NCI-H748 treated with DMSO at 0.1 percent for 48 hours (cell line): ENCODE results near the gene PCDHGA7.
A peak's percentile ranks its signal among the peaks of the same experiment; 100 is the strongest.
"Not testable (repeated sequence)": the region's sequence is repeated elsewhere in the genome, so short reads cannot be mapped to it uniquely, and the experiment has no call there.

Experiments used
- DNase-seq: peaks from one replicate; lab custom pipeline; 2025; lab: John Stamatoyannopoulos, UW

PCDHGA7 gene

DNA sequence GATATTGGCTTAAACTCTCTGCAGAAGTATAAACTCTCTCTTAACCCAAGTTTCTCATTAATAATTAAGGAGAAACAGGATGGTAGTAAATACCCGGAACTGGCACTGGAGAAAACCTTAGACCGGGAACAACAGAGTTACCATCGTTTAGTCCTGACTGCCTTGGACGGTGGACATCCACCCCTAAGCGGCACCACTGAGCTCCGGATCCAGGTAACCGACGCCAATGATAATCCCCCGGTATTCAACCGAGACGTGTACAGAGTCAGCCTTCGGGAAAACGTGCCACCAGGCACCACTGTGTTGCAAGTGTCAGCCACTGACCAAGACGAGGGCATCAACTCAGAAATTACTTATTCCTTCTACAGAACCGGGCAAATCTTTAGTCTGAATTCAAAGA lies 16.1 kb downstream of the PCDHGA7 start:
- no peak for DNase-seq

DNA sequence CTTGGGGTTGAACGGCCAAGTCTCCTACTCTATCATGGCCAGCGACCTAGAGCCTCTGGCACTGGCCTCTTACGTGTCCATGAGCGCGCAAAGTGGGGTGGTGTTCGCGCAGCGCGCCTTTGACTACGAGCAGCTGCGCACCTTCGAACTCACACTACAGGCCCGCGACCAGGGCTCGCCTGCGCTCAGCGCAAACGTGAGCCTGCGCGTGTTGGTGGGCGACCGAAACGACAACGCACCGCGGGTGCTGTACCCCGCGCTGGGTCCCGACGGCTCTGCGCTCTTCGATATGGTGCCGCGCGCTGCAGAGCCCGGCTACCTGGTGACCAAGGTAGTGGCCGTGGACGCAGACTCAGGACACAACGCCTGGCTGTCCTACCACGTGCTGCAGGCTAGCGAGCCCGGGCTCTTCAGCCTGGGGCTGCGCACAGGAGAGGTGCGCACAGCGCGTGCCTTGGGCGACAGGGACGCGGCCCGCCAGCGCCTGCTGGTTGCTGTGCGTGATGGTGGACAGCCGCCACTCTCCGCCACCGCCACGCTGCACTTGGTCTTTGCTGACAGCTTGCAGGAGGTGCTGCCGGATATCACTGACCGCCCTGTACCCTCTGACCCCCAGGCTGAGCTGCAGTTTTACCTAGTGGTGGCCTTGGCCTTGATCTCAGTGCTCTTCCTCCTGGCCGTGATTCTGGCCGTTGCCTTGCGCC lies 17.2 kb downstream of the PCDHGA7 start:
- no peak for DNase-seq

DNA sequence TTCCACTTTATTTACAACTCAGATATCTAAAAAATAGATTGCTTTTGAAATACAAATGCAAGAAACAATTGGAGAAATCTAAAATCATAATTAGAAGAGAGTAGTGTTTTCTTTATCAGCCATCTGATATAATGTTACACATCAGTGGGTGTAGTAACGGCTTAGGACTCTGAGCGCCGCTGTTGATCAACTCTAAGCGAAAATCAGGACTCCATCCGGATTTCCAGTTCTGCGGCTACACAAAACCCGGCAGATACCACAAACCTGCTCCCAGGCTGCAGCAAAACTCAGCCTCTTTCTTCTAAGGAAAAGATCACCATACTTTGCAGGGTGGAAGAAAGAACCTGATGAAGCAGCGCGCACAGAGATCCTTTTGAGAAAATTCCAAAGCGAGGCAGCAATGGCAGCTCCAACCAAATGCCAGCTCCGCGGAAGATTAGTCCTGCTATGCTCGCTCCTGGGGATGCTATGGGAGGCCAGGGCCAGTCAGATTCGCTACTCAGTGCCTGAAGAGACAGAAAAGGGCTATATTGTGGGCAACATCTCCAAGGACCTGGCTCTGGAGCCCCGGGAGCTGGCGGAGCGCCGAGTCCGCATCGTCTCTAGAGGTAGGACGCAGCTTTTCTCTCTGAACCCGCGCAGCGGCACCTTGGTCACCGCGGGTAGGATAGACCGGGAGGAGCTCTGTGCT lies 20.2 kb downstream of the PCDHGA7 start, which contains the start of gene PCDHGA9:
Gene PCDHGA9, plus strand, starts transcription at position 226 of the 691 bp plus-strand sequence. Its CDS starts 175 bp downstream, at position 401.
- DNase-seq: no peak

DNA sequence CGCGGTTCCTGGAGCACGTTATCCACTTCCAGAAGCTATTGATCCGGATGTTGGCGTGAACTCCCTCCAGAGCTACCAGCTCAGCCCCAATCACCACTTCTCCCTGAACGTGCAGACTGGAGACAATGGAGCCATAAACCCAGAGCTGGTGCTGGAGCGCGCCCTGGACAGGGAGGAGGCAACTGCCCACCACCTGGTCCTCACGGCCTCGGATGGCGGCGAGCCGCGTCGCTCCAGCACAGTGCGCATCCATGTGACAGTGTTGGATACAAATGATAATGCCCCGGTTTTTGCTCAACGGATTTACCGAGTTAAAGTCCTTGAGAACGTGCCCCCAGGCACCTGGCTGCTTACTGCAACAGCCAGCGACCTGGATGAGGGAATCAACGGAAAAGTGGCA lies 20.8 kb downstream of the PCDHGA7 start:
- no peak for DNase-seq

DNA sequence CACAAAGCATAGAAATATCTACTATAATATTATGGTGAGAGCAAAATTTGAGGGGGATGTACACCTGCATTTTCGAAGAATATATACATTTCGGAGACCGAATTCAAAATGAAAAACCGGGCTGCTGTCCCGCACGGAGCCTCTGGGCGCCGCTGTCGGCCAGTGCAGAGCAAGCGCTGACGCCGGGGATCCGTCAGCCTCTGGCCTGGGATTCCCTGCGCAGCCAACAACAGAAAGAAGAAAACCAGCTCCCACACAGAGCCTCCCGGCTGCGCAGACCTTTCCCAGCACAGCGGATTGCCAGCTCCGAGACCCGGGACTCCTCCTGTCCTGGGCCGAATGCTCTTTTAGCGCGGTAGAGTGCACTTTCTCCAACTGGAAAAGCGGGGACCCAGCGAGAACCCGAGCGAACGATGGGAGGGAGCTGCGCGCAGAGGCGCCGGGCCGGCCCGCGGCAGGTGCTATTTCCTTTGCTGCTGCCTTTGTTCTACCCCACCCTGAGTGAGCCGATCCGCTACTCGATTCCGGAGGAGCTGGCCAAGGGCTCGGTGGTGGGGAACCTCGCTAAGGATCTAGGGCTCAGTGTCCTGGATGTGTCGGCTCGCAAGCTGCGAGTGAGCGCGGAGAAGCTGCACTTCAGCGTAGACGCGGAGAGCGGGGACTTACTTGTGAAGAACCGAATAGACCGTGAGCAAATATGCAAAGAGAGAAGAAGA lies 25.4 kb downstream of the PCDHGA7 start, which contains the start of gene PCDHGB6:
Gene PCDHGB6, plus strand, starts transcription at position 232 of the 716 bp plus-strand sequence. Its CDS starts 182 bp downstream, at position 414.
- DNase-seq: not testable (repeated sequence)

DNA sequence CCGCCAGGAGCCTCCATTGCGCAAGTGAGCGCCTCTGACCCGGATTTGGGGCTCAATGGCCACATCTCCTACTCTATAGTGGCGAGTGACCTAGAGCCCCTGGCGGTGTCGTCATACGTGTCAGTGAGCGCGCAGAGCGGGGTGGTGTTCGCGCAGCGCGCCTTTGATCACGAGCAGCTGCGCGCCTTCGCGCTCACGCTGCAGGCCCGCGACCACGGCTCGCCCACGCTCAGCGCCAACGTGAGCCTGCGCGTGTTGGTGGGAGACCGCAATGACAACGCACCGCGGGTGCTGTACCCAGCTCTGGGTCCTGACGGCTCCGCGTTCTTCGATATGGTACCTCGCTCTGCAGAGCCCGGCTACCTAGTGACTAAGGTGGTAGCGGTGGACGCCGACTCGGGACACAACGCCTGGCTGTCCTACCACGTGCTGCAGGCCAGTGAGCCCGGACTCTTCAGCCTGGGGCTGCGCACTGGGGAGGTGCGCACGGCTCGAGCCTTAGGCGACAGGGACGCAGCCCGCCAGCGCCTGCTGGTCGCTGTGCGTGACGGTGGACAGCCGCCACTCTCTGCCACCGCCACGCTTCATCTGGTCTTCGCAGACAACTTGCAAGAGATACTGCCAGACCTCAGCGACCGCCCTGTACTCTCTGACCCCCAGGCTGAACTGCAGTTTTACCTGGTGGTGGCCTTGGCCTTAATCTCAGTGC lies 27.2 kb downstream of the PCDHGA7 start:
- no peak for DNase-seq

DNA sequence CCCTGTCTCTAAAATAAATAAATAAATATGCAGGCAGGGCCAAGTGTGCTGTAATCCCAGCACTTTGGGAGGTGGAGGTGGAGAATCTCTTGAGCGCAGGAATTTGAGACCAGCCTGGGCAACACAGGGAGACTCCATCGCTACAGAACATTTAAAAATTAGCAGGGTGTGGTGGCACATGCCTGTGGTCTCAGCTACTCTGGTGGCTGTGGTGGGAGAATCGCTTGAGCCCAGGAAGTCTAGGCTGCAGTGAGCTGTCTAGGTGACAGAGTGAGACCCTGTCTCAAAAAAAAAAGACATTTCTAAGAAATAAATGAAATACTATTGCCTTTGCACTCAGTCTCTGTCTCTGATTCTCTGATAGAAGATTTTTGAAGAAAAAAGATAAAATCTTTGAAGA lies 29.0 kb downstream of the PCDHGA7 start:
- no peak for DNase-seq

DNA sequence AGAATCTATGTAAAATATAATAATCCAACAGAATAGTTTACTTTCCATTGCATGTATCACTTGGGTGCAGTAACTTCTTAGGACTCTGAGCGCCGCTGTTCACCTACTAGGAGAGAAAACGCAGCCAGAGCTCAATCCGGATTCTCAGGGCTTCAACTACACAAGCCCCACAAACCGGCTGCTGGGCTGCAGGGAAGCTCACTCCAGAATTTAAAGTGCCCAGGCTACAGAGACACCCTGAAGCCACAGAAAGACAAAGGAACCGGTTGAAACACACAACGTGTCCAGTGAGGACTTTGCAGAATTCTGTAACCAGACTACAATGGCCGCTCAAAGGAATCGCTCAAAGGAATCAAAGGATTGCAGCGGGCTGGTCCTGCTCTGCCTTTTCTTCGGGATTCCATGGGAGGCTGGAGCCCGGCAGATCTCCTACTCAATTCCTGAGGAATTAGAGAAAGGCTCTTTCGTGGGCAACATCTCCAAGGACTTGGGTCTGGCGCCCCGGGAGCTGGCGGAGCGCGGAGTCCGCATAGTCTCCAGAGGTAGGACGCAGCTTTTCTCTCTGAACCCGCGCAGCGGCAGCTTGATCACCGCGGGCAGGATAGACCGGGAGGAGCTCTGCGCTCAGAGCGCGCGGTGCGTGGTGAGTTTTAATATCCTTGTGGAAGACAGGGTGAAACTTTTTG lies 30.5 kb downstream of the PCDHGA7 start, which contains the start of gene PCDHGA10:
Gene PCDHGA10, plus strand, starts transcription at position 134 of the 686 bp plus-strand sequence. Its CDS starts 189 bp downstream, at position 323.
- peak; percentile 65 for DNase-seq

DNA sequence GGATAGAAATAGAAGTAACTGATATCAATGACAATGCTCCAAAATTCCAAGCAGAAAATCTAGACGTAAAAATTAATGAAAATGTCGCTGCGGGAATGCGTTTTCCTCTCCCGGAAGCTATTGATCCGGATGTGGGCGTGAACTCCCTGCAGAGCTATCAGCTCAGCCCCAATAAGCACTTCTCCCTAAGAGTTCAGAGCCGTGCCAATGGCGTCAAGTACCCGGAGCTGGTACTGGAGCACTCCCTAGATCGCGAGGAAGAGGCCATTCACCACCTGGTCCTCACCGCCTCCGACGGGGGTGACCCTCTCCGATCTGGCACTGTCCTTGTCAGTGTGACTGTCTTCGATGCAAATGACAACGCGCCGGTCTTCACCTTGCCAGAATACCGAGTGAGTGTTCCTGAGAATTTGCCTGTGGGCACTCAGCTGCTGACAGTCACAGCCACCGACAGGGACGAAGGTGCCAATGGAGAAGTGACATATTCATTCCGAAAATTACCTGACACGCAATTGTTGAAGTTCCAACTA lies 31.1 kb downstream of the PCDHGA7 start:
- DNase-seq: peak; percentile 7

DNA sequence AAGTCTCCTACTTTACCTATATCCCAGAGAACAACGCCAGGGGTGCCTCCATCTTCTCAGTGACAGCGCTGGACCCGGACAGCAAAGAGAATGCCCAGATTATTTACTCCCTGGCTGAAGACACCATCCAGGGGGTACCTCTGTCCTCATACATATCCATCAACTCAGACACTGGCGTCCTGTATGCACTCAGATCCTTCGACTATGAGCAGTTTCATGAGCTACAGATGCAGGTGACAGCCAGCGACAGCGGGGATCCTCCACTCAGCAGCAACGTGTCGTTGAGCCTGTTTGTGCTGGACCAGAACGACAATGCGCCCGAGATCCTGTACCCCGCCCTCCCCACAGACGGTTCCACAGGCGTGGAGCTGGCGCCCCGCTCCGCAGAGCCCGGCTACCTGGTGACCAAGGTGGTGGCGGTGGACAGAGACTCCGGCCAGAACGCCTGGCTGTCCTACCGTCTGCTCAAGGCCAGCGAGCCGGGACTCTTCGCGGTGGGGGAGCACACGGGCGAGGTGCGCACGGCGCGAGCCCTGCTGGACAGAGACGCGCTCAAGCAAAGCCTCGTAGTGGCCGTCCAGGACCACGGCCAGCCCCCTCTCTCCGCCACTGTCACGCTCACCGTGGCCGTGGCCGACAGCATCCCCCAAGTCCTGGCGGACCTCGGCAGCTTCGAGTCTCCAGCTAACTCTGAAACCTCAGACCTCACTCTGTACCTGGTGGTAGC lies 32.2 kb downstream of the PCDHGA7 start:
- not testable (repeated sequence) for DNase-seq

DNA sequence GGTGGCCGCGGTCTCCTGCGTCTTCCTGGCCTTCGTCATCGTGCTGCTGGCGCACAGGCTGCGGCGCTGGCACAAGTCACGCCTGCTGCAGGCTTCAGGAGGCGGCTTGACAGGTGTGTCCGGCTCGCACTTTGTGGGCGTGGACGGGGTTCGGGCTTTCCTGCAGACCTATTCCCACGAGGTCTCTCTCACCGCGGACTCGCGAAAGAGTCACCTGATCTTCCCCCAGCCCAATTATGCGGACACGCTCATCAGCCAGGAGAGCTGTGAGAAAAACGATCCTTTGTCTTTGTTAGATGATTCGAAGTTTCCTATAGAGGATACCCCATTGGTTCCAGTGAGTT lies 32.7 kb downstream of the PCDHGA7 start:
- DNase-seq: not testable (repeated sequence)

DNA sequence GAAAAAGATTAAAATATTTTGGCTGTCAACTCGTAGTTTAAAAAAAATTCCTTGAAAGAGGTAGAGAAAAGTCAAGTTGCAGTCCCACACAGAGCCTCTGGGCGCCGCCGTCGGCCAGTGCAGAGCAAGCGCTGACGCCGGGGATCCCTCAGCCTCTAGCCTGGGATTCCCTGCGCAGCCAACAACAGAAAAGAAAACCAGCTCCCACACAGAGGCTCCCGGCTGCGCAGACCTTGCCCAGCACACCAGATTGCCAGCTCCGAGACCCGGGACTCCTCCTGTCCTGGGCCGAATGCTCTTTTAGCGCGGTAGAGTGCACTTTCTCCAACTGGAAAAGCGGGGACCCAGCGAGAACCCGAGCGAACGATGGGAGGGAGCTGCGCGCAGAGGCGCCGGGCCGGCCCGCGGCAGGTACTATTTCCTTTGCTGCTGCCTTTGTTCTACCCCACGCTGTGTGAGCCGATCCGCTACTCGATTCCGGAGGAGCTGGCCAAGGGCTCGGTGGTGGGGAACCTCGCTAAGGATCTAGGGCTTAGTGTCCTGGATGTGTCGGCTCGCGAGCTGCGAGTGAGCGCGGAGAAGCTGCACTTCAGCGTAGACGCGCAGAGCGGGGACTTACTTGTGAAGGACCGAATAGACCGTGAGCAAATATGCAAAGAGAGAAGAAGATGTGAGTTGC lies 35.1 kb downstream of the PCDHGA7 start, which contains the start of gene PCDHGB7:
Gene PCDHGB7, plus strand, starts transcription at position 184 of the 679 bp plus-strand sequence. Its CDS starts 183 bp downstream, at position 367.
- not testable (repeated sequence) for DNase-seq

DNA sequence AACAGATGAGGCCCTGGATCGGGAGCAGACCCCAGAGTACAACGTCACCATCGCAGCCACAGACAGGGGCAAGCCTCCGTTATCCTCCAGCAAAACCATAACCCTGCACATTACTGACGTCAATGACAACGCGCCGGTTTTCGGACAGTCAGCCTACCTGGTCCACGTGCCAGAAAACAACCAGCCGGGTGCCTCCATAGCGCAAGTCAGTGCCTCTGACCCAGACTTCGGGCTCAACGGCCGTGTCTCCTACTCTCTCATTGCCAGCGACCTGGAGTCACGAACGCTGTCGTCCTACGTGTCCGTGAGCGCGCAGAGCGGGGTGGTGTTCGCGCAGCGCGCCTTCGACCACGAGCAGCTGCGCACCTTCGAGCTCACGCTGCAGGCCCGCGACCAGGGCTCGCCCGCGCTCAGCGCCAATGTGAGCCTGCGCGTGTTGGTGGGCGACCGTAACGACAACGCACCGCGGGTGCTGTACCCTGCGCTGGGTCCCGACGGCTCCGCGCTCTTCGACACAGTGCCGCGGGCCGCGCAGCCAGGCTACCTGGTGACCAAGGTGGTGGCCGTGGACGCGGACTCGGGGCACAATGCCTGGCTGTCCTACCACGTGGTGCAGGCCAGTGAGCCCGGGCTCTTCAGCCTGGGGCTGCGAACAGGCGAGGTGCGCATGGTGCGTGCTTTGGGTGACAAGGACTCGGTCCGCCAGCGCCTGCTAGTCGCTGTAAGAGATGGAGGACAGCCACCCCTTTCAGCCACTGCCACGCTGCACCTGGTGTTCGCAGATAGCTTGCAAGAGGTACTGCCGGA lies 36.7 kb downstream of the PCDHGA7 start:
- no peak for DNase-seq

DNA sequence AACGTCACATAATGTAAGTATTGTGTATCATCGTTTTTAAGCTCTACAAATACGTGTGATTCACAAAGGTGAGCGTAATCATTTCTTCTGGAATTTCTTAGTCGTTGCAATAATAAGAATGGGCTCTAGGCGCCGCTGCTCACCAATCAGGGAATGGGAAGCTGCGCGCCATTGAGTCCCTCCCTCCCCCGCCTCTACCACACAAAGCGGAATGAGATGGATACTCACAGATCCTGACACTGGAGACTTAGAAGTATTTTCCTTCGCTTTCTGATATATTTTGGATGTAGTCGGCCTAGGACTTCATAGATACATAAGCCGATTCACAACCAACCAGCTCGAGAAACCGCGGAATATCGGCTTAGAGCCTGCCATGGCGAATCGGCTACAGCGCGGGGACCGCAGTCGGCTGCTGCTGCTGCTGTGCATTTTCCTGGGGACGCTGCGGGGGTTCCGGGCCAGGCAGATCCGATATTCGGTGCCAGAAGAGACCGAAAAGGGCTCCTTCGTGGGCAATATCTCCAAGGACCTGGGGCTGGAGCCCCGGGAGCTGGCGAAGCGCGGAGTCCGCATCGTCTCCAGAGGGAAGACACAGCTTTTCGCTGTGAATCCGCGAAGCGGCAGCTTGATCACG lies 38.4 kb downstream of the PCDHGA7 start, which contains the start of gene PCDHGA11:
Gene PCDHGA11, plus strand, starts transcription at position 197 of the 634 bp plus-strand sequence. Its CDS starts 177 bp downstream, at position 374.
- no peak for DNase-seq

DNA sequence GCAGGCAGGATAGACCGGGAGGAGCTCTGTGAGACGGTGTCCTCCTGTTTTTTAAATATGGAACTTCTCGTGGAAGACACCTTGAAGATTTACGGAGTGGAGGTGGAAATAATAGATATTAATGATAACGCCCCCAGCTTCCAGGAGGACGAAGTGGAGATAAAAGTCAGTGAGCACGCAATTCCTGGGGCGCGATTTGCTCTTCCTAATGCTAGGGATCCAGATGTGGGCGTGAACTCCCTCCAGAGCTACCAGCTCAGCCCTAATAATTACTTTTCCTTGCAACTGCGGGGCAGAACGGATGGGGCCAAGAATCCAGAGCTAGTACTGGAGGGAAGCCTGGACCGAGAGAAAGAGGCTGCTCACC lies 38.9 kb downstream of the PCDHGA7 start:
- no peak for DNase-seq

DNA sequence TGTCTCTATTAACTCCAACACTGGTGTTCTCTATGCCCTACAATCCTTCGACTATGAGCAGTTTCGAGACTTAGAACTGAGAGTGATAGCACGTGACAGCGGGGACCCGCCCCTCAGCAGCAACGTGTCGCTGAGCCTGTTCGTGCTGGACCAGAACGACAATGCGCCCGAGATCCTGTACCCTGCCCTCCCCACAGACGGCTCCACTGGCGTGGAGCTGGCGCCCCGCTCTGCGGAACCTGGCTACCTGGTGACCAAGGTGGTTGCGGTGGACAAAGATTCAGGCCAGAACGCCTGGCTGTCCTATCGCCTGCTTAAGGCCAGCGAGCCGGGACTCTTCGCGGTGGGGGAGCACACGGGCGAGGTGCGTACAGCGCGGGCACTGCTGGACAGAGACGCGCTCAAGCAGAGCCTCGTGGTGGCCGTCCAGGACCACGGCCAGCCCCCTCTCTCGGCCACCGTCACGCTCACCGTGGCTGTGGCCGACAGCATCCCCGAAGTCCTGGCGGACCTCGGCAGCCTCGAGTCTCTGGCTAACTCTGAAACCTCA lies 40.3 kb downstream of the PCDHGA7 start:
- no peak for DNase-seq

DNA sequence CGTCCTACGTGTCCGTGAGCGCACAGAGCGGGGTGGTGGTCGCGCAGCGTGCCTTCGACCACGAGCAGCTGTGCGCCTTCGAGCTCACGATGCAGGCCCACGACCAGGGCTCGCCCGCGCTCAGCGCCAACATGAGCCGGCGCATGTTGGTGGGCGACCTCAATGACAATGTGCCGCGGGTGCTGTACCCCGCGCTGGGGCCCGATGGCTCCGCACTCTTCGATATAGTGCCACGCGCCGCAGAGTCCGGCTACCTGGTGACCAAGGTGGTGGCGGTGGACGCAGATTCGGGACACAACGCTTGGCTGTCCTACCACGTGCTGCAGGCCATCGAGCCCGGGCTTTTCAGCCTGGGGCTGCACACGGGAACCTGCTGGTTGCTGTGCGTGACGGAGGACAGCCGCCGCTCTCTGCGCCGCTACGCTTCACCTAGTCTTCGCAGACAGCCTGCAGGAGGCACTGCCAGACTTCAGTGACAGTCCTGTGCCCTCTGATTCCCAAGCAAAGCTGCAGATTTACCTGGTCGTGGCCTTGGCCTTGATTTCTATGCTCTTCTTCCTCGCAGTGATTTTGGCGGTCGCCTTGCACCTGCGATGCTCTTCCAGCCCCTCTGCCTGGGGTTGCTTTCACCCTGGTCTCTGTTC lies 45.4 kb downstream of the PCDHGA7 start:
- DNase-seq: no peak
